WERI-Rb-1 (cell line): ENCODE results near the gene GABRG3.

Experiments used
- DNase-seq: peaks from one replicate; pipeline ENCODE4 v3.0.0-alpha.2; 2020
- H3K27ac ChIP-seq: fragments of 250-450 bp; sonication (Bioruptor Pico); 2 replicates; pipeline ENCODE4 v1.5.1; 2020; ENCODE audit warnings: mild to moderate bottlenecking, moderate library complexity
- H3K27me3 ChIP-seq: fragments of 250-450 bp; sonication (Bioruptor Pico); 2 replicates; pipeline ENCODE4 v1.5.1; 2021; ENCODE audit warnings: mild to moderate bottlenecking, low read depth, moderate library complexity; ENCODE audit not compliant: insufficient read depth, severe bottlenecking
- H3K36me3 ChIP-seq: fragments of 250-450 bp; sonication (Bioruptor Pico); 2 replicates; pipeline ENCODE4 v1.5.1; 2020; ENCODE audit warnings: mild to moderate bottlenecking, moderate library complexity
- H3K4me3 ChIP-seq: 2 replicates; pipeline ENCODE4 v1.5.1; 2011; ENCODE audit warnings: low read depth, mild to moderate bottlenecking, control low read depth, low read length
- H3K9me3 ChIP-seq: fragments of 250-450 bp; sonication (Bioruptor Pico); 2 replicates; pipeline ENCODE4 v1.5.1; 2021; ENCODE audit warnings: mild to moderate bottlenecking, moderate library complexity; ENCODE audit not compliant: severe bottlenecking
- CTCF ChIP-seq: IDR thresholded peaks from 2 replicates; pipeline ENCODE4 v1.5.1; 2011; ENCODE audit warnings: low read depth, mild to moderate bottlenecking, control low read depth, inconsistent platforms, low read length

Gene GABRG3

GRCh38 chr15:26935322-26935721 is 35.7 kb upstream of the GABRG3 start:
- TF ChIP-seq CTCF: no peak
- Histone ChIP-seq H3K4me3 (no peak overlapping the region), H3K9me3 (no peaks in the 10 kb centered on the region), H3K27me3 (no peaks in the 10 kb centered on the region), H3K36me3 (no peaks in the 10 kb centered on the region), H3K27ac (no peak overlapping the region)
- no peak for DNase-seq

- no peaks in the 10 kb centered on the region for H3K9me3 ChIP-seq
- H3K27me3 ChIP-seq: no peaks in the 10 kb centered on the region
- no peak overlapping the region for H3K4me3 ChIP-seq
- TF ChIP-seq CTCF: no peak
- H3K27ac ChIP-seq: no peak overlapping the region
- no peaks in the 10 kb centered on the region for H3K36me3 ChIP-seq
- no peak for DNase-seq
Measured at GRCh38 chr15:26936502-26936901, 34.5 kb upstream of the GABRG3 start.

- no peak for DNase-seq
- Histone ChIP-seq H3K9me3 (no peaks in the 10 kb centered on the region), H3K27me3 (no peaks in the 10 kb centered on the region), H3K36me3 (no peaks in the 10 kb centered on the region), H3K27ac (no peak overlapping the region), H3K4me3 (no peak overlapping the region)
- TF ChIP-seq CTCF: no peak
Measured at GRCh38 chr15:26937134-26937533, 33.8 kb upstream of the GABRG3 start.

GRCh38 chr15:26939398-26939797 is 31.6 kb upstream of the GABRG3 start:
- Histone ChIP-seq H3K27me3 (no peaks in the 10 kb centered on the region), H3K36me3 (no peaks in the 10 kb centered on the region), H3K27ac (peak overlapping the region; percentile 23; the same call in 1 of the 2 replicates), H3K4me3 (no peak overlapping the region), H3K9me3 (no peaks in the 10 kb centered on the region)
- DNase-seq: peak; percentile 58
- TF ChIP-seq CTCF: no peak

- H3K9me3 ChIP-seq: no peaks in the 10 kb centered on the region
- H3K27ac ChIP-seq: no peak overlapping the region
- H3K4me3 ChIP-seq: no peak overlapping the region
Measured at GRCh38 chr15:26941489-26941888, 29.5 kb upstream of the GABRG3 start.

More at GRCh38 chr15:26941489-26941888, 29.5 kb upstream of the GABRG3 start:
- no peak for TF ChIP-seq CTCF
- no peaks in the 10 kb centered on the region for H3K36me3 ChIP-seq
- H3K27me3 ChIP-seq: no peaks in the 10 kb centered on the region
- DNase-seq: no peak
